ENCODE data around the gene INPP5A. TPM values are rescaled to one million over a fixed set of nuclear protein-coding genes. Genes with fewer than 3 reads are reported as not detected.

INPP5A gene
- total and polyA plus RNA-seq, 9 of the 15 experiments (the other 6 are each of a cell fraction or from before 2014, with no cell fraction given) = 0.66 to 11.6 (median 7.7) TPM

DNA sequence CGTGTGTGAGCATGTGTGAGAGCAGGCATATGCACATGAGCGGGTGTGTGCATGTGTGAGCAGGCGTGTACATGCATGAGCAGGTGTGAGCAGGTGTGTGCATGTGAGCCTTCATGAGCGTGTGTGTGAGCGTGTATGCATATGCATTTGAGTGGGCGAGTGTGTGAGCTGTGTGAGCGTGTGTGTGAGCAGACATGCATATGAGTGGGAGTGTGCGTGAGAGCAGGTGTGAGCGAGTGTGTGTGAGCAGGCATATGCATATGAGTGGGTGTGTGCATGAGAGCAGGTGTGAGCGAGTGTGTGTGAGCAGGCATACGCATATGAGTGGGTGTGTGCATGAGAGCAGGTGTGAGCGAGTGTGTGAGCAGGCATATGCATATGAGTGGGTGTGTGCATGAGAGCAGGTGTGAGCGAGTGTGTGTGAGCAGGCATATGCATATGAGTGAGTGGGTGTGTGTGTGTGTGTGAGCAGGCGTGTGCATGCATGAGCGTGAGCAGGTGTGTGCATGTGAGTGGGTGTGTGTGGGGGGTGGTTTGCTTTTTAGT lies 217.7 kb downstream of the INPP5A start:
- in situ Hi-C loops (cut with MboI) (no loop called here), intact Hi-C loops (cut with micrococcal nuclease) (no loop called here)
- POLR2A ChIA-PET = no interaction called here
- Histone ChIP-seq H4K20me1 (replicated peaks; ENCODE audit: control insufficient read depth, insufficient read depth, low read length) (no peaks in the 10 kb centered on the region), H3K27ac (ENCODE audit: extremely low read depth, low read depth, low read length) (no peak overlapping the region), H3K36me3 (ENCODE audit: control insufficient read depth, insufficient read depth, low read length) (no peaks in the 10 kb centered on the region), H3K27me3 (ENCODE audit: control insufficient read depth in 2 of 2, insufficient read depth in 2 of 2, low read length in 2 of 2) (no peaks in the 10 kb centered on the region), H3K4me2 (ENCODE audit: insufficient read depth, low read length) (no peak overlapping the region), H3K9me1 (ENCODE audit: control insufficient read depth, insufficient read depth, low read length) (no peaks in the 10 kb centered on the region), H3K4me1 (replicated peaks in 1 of 2; ENCODE audit: control insufficient read depth in 2 of 2, insufficient read depth in 2 of 2, low read length in 2 of 2) (no peaks in the 10 kb centered on the region), H2AFZ (ENCODE audit: low read depth, low read length) (no peak overlapping the region), H3K9ac (ENCODE audit: insufficient read depth in 1 of 2, low read depth in 2 of 2, low read length in 2 of 2) (no peak overlapping the region), H3K79me2 (ENCODE audit: control insufficient read depth, insufficient read depth, low read length) (no peaks in the 10 kb centered on the region), H3K9me3 (replicated peaks; ENCODE audit: control insufficient read depth, insufficient read depth, low read depth, low read length) (no peaks in the 10 kb centered on the region; the same call in 1 of the 2 replicates), H3K4me3 (no peak overlapping the region)
- no TSS peak for BruUV-seq (replicated peaks)
- DNase-seq (ENCODE audit: extremely low read depth in 1 of 4, low spot score in 3 of 4) (no peak), FAIRE-seq (no peak), ATAC-seq (no peak)
- TF ChIP-seq CHD2 (IDR thresholded peaks at IDR 0.05; ENCODE audit: low read depth, low read length) (no peak), ARHGAP35 (IDR thresholded peaks at IDR 0.05; ENCODE audit: partially characterized antibody) (no peak), FOS (IDR thresholded peaks at IDR 0.05; ENCODE audit: extremely low read depth, insufficient read length) (no peak), SIRT6 (IDR thresholded peaks at IDR 0.05; ENCODE audit: low read depth, low read length) (no peak), ZFPM2 (CRISPR knock-in tag; IDR thresholded peaks at IDR 0.05) (no peak), ZNF431 (CRISPR knock-in tag; IDR thresholded peaks at IDR 0.05) (no peak), CREM (IDR thresholded peaks at IDR 0.05; ENCODE audit: low read depth) (no peak), ZNF143 (CRISPR knock-in tag; IDR thresholded peaks at IDR 0.05) (no peak), RFX7 (CRISPR knock-in tag; IDR thresholded peaks at IDR 0.05) (no peak)
- TF ChIP-seq, protein P1, sequence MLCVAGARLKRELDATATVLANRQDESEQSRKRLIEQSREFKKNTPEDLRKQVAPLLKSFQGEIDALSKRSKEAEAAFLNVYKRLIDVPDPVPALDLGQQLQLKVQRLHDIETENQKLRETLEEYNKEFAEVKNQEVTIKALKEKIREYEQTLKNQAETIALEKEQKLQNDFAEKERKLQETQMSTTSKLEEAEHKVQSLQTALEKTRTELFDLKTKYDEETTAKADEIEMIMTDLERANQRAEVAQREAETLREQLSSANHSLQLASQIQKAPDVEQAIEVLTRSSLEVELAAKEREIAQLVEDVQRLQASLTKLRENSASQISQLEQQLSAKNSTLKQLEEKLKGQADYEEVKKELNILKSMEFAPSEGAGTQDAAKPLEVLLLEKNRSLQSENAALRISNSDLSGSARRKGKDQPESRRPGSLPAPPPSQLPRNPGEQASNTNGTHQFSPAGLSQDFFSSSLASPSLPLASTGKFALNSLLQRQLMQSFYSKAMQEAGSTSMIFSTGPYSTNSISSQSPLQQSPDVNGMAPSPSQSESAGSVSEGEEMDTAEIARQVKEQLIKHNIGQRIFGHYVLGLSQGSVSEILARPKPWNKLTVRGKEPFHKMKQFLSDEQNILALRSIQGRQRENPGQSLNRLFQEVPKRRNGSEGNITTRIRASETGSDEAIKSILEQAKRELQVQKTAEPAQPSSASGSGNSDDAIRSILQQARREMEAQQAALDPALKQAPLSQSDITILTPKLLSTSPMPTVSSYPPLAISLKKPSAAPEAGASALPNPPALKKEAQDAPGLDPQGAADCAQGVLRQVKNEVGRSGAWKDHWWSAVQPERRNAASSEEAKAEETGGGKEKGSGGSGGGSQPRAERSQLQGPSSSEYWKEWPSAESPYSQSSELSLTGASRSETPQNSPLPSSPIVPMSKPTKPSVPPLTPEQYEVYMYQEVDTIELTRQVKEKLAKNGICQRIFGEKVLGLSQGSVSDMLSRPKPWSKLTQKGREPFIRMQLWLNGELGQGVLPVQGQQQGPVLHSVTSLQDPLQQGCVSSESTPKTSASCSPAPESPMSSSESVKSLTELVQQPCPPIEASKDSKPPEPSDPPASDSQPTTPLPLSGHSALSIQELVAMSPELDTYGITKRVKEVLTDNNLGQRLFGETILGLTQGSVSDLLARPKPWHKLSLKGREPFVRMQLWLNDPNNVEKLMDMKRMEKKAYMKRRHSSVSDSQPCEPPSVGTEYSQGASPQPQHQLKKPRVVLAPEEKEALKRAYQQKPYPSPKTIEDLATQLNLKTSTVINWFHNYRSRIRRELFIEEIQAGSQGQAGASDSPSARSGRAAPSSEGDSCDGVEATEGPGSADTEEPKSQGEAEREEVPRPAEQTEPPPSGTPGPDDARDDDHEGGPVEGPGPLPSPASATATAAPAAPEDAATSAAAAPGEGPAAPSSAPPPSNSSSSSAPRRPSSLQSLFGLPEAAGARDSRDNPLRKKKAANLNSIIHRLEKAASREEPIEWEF (CRISPR knock-in tag; IDR thresholded peaks at IDR 0.05) = no peak
- TF ChIP-seq, protein P2, sequence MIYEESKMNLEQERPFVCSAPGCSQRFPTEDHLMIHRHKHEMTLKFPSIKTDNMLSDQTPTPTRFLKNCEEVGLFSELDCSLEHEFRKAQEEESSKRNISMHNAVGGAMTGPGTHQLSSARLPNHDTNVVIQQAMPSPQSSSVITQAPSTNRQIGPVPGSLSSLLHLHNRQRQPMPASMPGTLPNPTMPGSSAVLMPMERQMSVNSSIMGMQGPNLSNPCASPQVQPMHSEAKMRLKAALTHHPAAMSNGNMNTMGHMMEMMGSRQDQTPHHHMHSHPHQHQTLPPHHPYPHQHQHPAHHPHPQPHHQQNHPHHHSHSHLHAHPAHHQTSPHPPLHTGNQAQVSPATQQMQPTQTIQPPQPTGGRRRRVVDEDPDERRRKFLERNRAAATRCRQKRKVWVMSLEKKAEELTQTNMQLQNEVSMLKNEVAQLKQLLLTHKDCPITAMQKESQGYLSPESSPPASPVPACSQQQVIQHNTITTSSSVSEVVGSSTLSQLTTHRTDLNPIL (CRISPR knock-in tag; IDR thresholded peaks at IDR 0.05) = no peak
- CTCF ChIA-PET (ENCODE audit: low intra/inter-chr PET ratio) = no interaction called here
- 91% methylated on average over 12 of the region's 15 CpGs for WGBS (ENCODE audit: insufficient coverage, low coverage, missing lambda C conversion rate)

Data from K562 (cell line).